ENCODE results near the gene CSNK2A3. TPM values are rescaled to one million over a fixed set of nuclear protein-coding genes. Genes with fewer than 3 reads are reported as not detected.

The CSNK2A3 gene
- total and polyA plus RNA-seq, 2 donors (not counting 1 experiment from before 2014, with no cell fraction given) = 0.15 to 0.32 TPM

DNA sequence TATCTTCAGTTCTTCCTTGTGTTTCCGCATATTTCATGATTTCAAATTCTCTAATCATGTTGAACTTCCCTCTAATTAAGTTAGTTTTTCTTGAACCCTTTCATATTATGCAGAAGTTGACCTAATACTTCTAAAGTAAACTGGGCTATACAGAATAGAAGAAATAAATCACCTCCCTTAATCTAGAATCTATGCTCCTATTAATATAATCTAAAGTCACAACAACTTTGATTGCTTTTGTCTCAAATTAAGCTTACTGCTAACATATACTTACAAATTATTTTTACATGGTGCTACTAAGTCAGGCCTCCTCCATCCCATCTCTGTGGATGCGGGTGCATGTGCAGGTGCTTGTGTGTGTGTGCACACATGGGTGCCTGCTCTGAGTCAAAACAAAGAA is 27.3 kb upstream of the CSNK2A3 start:
- Histone ChIP-seq H2AFZ (ENCODE audit: insufficient read depth, low read depth, low read length, poor library complexity, severe bottlenecking) (no peak overlapping the region), H3K79me2 (ENCODE audit: control insufficient read depth, insufficient read depth, low read length) (no peaks in the 10 kb centered on the region), H3K9ac (ENCODE audit: low read length) (no peak overlapping the region), H3K4me2 (replicated peaks; ENCODE audit: low read depth, low read length, poor library complexity, severe bottlenecking) (no peak overlapping the region), H3K9me3 (ENCODE audit: control extremely low read depth in 1 of 3, control insufficient read depth in 2 of 3, insufficient read depth in 1 of 3, low read length in 2 of 3) (no peaks in the 10 kb centered on the region), H3K4me1 (ENCODE audit: control insufficient read depth in 2 of 2, insufficient read depth in 2 of 2, low read length in 2 of 2) (no peaks in the 10 kb centered on the region), H3K27me3 (replicated peaks in 1 of 4; ENCODE audit: control extremely low read depth in 1 of 4, control insufficient read depth in 3 of 4, insufficient read depth in 4 of 4, low read length in 3 of 4) (no peaks in the 10 kb centered on the region), H3K36me3 (replicated peaks in 1 of 2; ENCODE audit: control extremely low read depth in 1 of 2, control insufficient read depth in 1 of 2, extremely low read depth in 1 of 2, insufficient read depth in 2 of 2, low read length in 1 of 2) (no peaks in the 10 kb centered on the region), H4K20me1 (ENCODE audit: control insufficient read depth, insufficient read depth, low read length, poor library complexity, severe bottlenecking) (no peaks in the 10 kb centered on the region), H3K4me3 (ENCODE audit: control extremely low read depth in 1 of 5, extremely low read depth in 1 of 5, insufficient read depth in 1 of 5, low read depth in 2 of 5, low read length in 4 of 5) (no peak overlapping the region), H3K27ac (ENCODE audit: low read length in 2 of 2) (no peak overlapping the region)
- H3K9me3 Mint-ChIP-seq (ENCODE audit: insufficient read depth) = no peaks in the 10 kb centered on the region
- TF ChIP-seq EZH2 (IDR thresholded peaks at IDR 0.05; ENCODE audit: borderline replicate concordance, insufficient read depth, low read depth, low read length, poor library complexity, severe bottlenecking) (no peak), CTCF (IDR thresholded peaks at IDR 0.05) (no peak)
- peaks cover 2% of the 10 kb centered on the region for H3K27me3 Mint-ChIP-seq
- no CpG with 5 or more reads among the region's 2 CpGs for WGBS (ENCODE audit: insufficient coverage)
- H3K4me3 Mint-ChIP-seq = no peak overlapping the region
- ChIA-PET CTCF (no interaction called here), POLR2A (no interaction called here)
- H3K27ac Mint-ChIP-seq = no peak overlapping the region
- no peaks in the 10 kb centered on the region for H3K4me1 Mint-ChIP-seq
- intact Hi-C loops (cut with micrococcal nuclease) = no loop called here
- DNase-seq (no peak), ATAC-seq (ENCODE audit: low read depth) (no peak)

GRCh38 chr11:11379661-11380060 is 26.6 kb upstream of the CSNK2A3 start:
- H3K27me3 ChIP-seq (replicated peaks in 1 of 4; ENCODE audit: control extremely low read depth in 1 of 4, control insufficient read depth in 3 of 4, insufficient read depth in 4 of 4, low read length in 3 of 4) = no peaks in the 10 kb centered on the region
- H3K9me3 ChIP-seq (ENCODE audit: control extremely low read depth in 1 of 3, control insufficient read depth in 2 of 3, insufficient read depth in 1 of 3, low read length in 2 of 3) = no peaks in the 10 kb centered on the region
- WGBS (ENCODE audit: insufficient coverage) = 94% methylated on average over 2 of the region's 3 CpGs
- ChIA-PET CTCF (no interaction called here), POLR2A (no interaction called here)
- H4K20me1 ChIP-seq (ENCODE audit: control insufficient read depth, insufficient read depth, low read length, poor library complexity, severe bottlenecking) = no peaks in the 10 kb centered on the region
- no peaks in the 10 kb centered on the region for H3K79me2 ChIP-seq (ENCODE audit: control insufficient read depth, insufficient read depth, low read length)
- intact Hi-C loops (cut with micrococcal nuclease) = no loop called here
- H2AFZ ChIP-seq (ENCODE audit: insufficient read depth, low read depth, low read length, poor library complexity, severe bottlenecking) = no peak overlapping the region
- peaks cover 2% of the 10 kb centered on the region for H3K27me3 Mint-ChIP-seq
- TF ChIP-seq EZH2 (IDR thresholded peaks at IDR 0.05; ENCODE audit: borderline replicate concordance, insufficient read depth, low read depth, low read length, poor library complexity, severe bottlenecking) (no peak), CTCF (IDR thresholded peaks at IDR 0.05) (no peak)
- no peak overlapping the region for H3K9ac ChIP-seq (ENCODE audit: low read length)
- H3K4me1 Mint-ChIP-seq = no peaks in the 10 kb centered on the region
- H3K4me3 Mint-ChIP-seq = no peak overlapping the region
- H3K27ac Mint-ChIP-seq = no peak overlapping the region
- no peaks in the 10 kb centered on the region for H3K36me3 ChIP-seq (replicated peaks in 1 of 2; ENCODE audit: control extremely low read depth in 1 of 2, control insufficient read depth in 1 of 2, extremely low read depth in 1 of 2, insufficient read depth in 2 of 2, low read length in 1 of 2)
- no peaks in the 10 kb centered on the region for H3K4me1 ChIP-seq (ENCODE audit: control insufficient read depth in 2 of 2, insufficient read depth in 2 of 2, low read length in 2 of 2)
- ATAC-seq (ENCODE audit: low read depth) (no peak), DNase-seq (no peak)
- no peaks in the 10 kb centered on the region for H3K9me3 Mint-ChIP-seq (ENCODE audit: insufficient read depth)
- H3K4me2 ChIP-seq (replicated peaks; ENCODE audit: low read depth, low read length, poor library complexity, severe bottlenecking) = no peak overlapping the region
- H3K4me3 ChIP-seq (ENCODE audit: control extremely low read depth in 1 of 5, extremely low read depth in 1 of 5, insufficient read depth in 1 of 5, low read depth in 2 of 5, low read length in 4 of 5) = no peak overlapping the region
- H3K27ac ChIP-seq (ENCODE audit: low read length in 2 of 2) = no peak overlapping the region

Measured in B cell (primary cell).